NCI-H82 treated with DMSO at 0.1 percent for 48 hours (cell line): ENCODE data around the gene SRSF1.
"Not testable (repeated sequence)": the region's sequence is repeated elsewhere in the genome, so short reads cannot be mapped to it uniquely, and the experiment has no call there.

Experiments used
- DNase-seq: peaks from one replicate; lab custom pipeline; 2025; ENCODE audit not compliant: unreplicated experiment; lab: John Stamatoyannopoulos, UW

Gene SRSF1

GRCh38 chr17:58006924-58007780 is at the start of gene SRSF1:
Gene SRSF1 (minus strand): TSS chr17:58007246. CDS start chr17:58007137, 109 bp downstream.
- peak; percentile 99 for DNase-seq

- DNase-seq: no peak
These were observed 49.4 kb upstream of the SRSF1 start for GRCh38 chr17:58056476-58056875.

GRCh38 chr17:58054641-58055040 is 47.6 kb upstream of the SRSF1 start:
- no peak for DNase-seq

GRCh38 chr17:58052945-58053715 is 46.1 kb upstream of the SRSF1 start:
- DNase-seq: no peak

- DNase-seq: no peak
These were observed 45.4 kb upstream of the SRSF1 start for GRCh38 chr17:58052407-58052806.

GRCh38 chr17:58051468-58051867 is 44.4 kb upstream of the SRSF1 start:
- no peak for DNase-seq

GRCh38 chr17:58050966-58051365 is 43.9 kb upstream of the SRSF1 start:
- no peak for DNase-seq

- DNase-seq: no peak
These were observed 42.5 kb upstream of the SRSF1 start for GRCh38 chr17:58049533-58049932.

GRCh38 chr17:58047376-58048150 is 40.5 kb upstream of the SRSF1 start:
- DNase-seq: no peak

GRCh38 chr17:58046239-58047094 is 39.4 kb upstream of the SRSF1 start:
- DNase-seq: no peak

- DNase-seq: not testable (repeated sequence)
These were observed 37.2 kb upstream of the SRSF1 start for GRCh38 chr17:58044256-58044655.

GRCh38 chr17:58043221-58044181 is 36.5 kb upstream of the SRSF1 start:
- no peak for DNase-seq

- DNase-seq: no peak
These were observed 34.1 kb upstream of the SRSF1 start for GRCh38 chr17:58041161-58041560.

- no peak for DNase-seq
These were observed 33.3 kb upstream of the SRSF1 start for GRCh38 chr17:58040386-58040785.

- DNase-seq: no peak
These were observed 32.9 kb upstream of the SRSF1 start for GRCh38 chr17:58039975-58040374.

GRCh38 chr17:58032691-58033415 is 25.8 kb upstream of the SRSF1 start:
- no peak for DNase-seq

- no peak for DNase-seq
These were observed 21.5 kb upstream of the SRSF1 start for GRCh38 chr17:58028578-58028977.

- no peak for DNase-seq
These were observed 13.4 kb upstream of the SRSF1 start for GRCh38 chr17:58020401-58020800.

GRCh38 chr17:58019521-58019920 is 12.5 kb upstream of the SRSF1 start:
- DNase-seq: no peak
